Pancreas (tissue), 10 donors: ENCODE results near the gene MLLT11. TPM values are rescaled to one million over a fixed set of nuclear protein-coding genes. Genes with fewer than 3 reads are reported as not detected.
"Not testable (repeated sequence)": the region's sequence is repeated elsewhere in the genome, so short reads cannot be mapped to it uniquely, and the experiment has no call there.

Experiments
- ATAC-seq, 4 donors: fragments of 200-7000 bp; cut with Tn5 transposase; one replicate each; pipeline versions ENCODE4 v1.8.0 to v1.9.1; 2020; ENCODE audit warnings: mild to moderate bottlenecking in 4 of 4, moderate library complexity in 4 of 4
- DNase-seq, 6 donors: peaks; one replicate each; pipeline ENCODE4 v3.0.0-alpha.2; 2020
- FAIRE-seq: peaks from 2 replicates; lab custom pipeline; 2012; peaks lifted over from hg19 to GRCh38; lab: Jason Lieb, UNC
- H3K27ac ChIP-seq, 4 donors: fragments of 200-600 bp; sonication (generic); 1 replicate in 3 of 4; 2 replicates in 1 of 4; pipeline versions ENCODE4 v1.5.0 to v1.8.0; 2020
- H3K27me3 ChIP-seq, 4 donors: fragments of 200-600 bp; one replicate each; pipeline ENCODE4 v1.8.0; 2021
- H3K36me3 ChIP-seq, 3 donors: fragments of 200-600 bp; sonication (generic) in 1 of 3; one replicate each; pipeline versions ENCODE4 v1.5.0 to v1.8.0; 2020 to 2021
- H3K4me1 ChIP-seq, 3 donors: fragments of 200-600 bp; one replicate each; pipeline ENCODE4 v1.8.0; 2021
- H3K4me3 ChIP-seq, 4 donors: fragments of 200-600 bp; sonication (generic) in 2 of 4; one replicate each; pipeline versions ENCODE4 v1.5.0 to v1.8.0; 2020 to 2021
- H3K9me3 ChIP-seq, 4 donors: fragments of 200-600 bp; one replicate each; pipeline ENCODE4 v1.8.0; 2021
- WGBS, 2 donors: extraction: QIAGEN DNeasy Blood & Tissue Kit; methylation state at CpG; one replicate each; pipeline ENCODE4 v1.1.7; 2013; 5-methylcytosine and 5-hydroxymethylcytosine counted together
- intact Hi-C, 3 donors: fragments of 100-400 bp; cut with DNase I; formaldehyde crosslinking; loops; one replicate each; pipeline versions ENCODE4 v1.11.1 to v1.14.2; 2022
- polyA plus RNA-seq, 2 donors: library from polyadenylated mRNA; stranded (reverse); fragments of 200-250 nt; gene quantifications; one replicate each; pipeline ENCODE4 v1.2.3, GENCODE V29; 2013
- total RNA-seq, 6 donors: library from RNA; stranded (reverse); fragmentation: NEBNext Ultra II Directional in 4 of 6; extraction: Animal tissue kit (Norgen Biotek cat#: 25700) in 4 of 6; gene quantifications; one replicate each; pipeline versions ENCODE4 v1.2.1 to v1.2.4, GENCODE V29; 2021 to 2023
- TF ChIP-seq, protein P1 (sequence below), 4 donors: fragments of 200-600 bp; sonication (generic) in 3 of 4; IDR thresholded peaks; one replicate each; pipeline versions ENCODE4 v1.5.0 to v1.8.0; 2021; ENCODE audit warnings: antibody characterized with exemption in 4 of 4
- donor health status: healthy with polysubstance abuse.
- donor health status: DM: no; HTN: no; CAD: no; lungs with moderate emphysema.
- donor health status: DM: no; HTN: no; CAD: no.
- donor health status: control.
- donor health status: control.
- donor health status: Bipolar disorder and iron deficiency.
- donor health status: DM: yes; HTN: yes; CAD: no.
- donor health status: DM: no; HTN: no; CAD: no.
- donor health status: DM: no; HTN: no; CAD: no.
- donor health status: DM: yes; HTN: yes; CAD: no.

The MLLT11 gene
- total and polyA plus RNA-seq, 8 donors: 0.19 to 3.3 (median 0.64) TPM

DNA sequence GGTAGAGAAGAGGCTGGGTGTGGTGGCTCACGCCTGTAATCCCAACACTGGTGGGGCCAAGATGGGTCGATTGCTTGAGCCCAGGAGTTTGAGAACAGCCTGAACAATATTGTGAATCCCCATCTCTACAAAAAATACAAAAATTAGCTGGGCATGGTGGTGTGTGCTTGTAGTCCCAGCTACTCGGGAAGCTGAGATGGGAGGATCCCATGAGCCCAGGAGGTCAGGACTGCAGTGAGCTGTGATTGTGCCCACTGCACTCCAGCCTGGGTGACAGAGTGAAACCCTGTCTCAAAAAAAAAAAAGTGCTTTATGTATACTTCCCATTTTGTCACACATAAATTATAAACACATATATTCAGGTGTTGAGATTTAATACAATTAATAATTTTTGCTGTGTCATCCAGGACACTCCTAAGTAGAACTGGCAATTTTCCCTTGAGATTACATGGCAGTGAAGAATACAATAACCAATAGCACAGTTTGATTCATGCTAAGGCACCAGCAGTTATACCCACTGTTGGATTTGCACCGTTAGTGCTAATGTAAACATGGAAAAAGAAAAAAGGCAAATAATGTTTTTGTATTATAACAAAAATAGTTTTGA lies 25.9 kb downstream of the MLLT11 start:
- H3K4me1 ChIP-seq: no peaks in the 10 kb centered on the region
- ATAC-seq (no peak), FAIRE-seq (no peak), DNase-seq (no peak)
- no peak overlapping the region for H3K27ac ChIP-seq
- intact Hi-C loops: no loop called here
- WGBS, 2 donors: 67 to 68% methylated on average over 4 of the region's 4 CpGs
- TF ChIP-seq, protein P1, sequence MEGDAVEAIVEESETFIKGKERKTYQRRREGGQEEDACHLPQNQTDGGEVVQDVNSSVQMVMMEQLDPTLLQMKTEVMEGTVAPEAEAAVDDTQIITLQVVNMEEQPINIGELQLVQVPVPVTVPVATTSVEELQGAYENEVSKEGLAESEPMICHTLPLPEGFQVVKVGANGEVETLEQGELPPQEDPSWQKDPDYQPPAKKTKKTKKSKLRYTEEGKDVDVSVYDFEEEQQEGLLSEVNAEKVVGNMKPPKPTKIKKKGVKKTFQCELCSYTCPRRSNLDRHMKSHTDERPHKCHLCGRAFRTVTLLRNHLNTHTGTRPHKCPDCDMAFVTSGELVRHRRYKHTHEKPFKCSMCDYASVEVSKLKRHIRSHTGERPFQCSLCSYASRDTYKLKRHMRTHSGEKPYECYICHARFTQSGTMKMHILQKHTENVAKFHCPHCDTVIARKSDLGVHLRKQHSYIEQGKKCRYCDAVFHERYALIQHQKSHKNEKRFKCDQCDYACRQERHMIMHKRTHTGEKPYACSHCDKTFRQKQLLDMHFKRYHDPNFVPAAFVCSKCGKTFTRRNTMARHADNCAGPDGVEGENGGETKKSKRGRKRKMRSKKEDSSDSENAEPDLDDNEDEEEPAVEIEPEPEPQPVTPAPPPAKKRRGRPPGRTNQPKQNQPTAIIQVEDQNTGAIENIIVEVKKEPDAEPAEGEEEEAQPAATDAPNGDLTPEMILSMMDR (IDR thresholded peaks at IDR 0.05): no peak
- no peaks in the 10 kb centered on the region for H3K27me3 ChIP-seq
- no peaks in the 10 kb centered on the region for H3K36me3 ChIP-seq
- H3K9me3 ChIP-seq: no peaks in the 10 kb centered on the region
- no peak overlapping the region for H3K4me3 ChIP-seq

DNA sequence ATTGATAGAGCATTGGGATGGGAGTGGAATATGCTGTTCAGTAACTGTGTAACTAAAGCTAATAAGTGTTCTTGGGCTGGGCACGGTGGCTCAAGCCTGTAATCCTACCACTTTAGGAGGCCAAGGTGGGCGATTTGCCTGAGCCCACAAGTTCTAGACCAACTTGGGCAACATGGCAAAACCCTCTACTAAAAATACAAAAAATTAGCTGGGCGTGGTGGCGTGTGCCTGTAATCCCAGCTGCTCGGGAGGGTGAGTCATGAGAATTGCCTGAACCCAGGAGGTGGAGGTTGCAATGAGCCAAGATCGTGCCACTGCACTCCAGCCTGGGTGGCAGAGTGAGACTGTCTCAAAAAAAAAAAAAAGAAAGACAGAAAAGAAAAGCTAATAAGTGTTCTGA lies 37.2 kb downstream of the MLLT11 start:
- H3K27me3 ChIP-seq, H3K4me1 ChIP-seq, H3K27ac ChIP-seq, H3K36me3 ChIP-seq, H3K4me3 ChIP-seq, H3K9me3 ChIP-seq, ATAC-seq, DNase-seq, FAIRE-seq: not testable (repeated sequence)
- WGBS, 2 donors: 87 to 93% methylated on average over 6 of the region's 6 CpGs
- intact Hi-C loops: loop anchor here in 1 of 3 donors (10.0 kb wide), 1 partner anchor 57 kb away; the partner anchor contains the start of gene TNFAIP8L2

DNA sequence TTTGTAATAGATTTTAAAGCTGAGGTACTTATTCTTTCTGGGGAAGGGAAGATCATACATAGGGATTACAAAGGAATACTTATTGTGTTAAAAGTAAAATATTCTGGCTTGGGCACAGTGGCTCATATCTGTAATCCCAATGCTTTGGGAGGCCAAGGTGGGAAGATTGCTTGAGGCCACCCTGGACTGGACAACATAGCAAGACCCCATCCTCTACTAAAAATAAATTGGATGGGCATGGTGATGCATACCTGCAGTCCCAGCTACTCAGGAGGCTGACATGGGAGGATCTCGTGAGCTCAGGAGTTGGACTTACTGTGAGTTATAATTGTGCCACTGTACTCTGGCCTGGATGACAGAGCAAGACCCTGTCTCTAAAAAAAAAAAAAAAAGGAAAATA lies 37.9 kb downstream of the MLLT11 start:
- intact Hi-C loops: loop anchor here in 1 of 3 donors (10.0 kb wide), 1 partner anchor 57 kb away; the partner anchor contains the start of gene TNFAIP8L2
- no peak overlapping the region for H3K27ac ChIP-seq
- H3K27me3 ChIP-seq: no peaks in the 10 kb centered on the region
- no peaks in the 10 kb centered on the region for H3K36me3 ChIP-seq
- no peaks in the 10 kb centered on the region for H3K9me3 ChIP-seq
- no peak for FAIRE-seq
- no peak for DNase-seq
- 94 to 98% methylated on average over 1 of the region's 1 CpG for WGBS, 2 donors
- ATAC-seq: no peak
- no peak overlapping the region for H3K4me3 ChIP-seq
- TF ChIP-seq, protein P1 (IDR thresholded peaks at IDR 0.05): no peak
- H3K4me1 ChIP-seq: no peaks in the 10 kb centered on the region

DNA sequence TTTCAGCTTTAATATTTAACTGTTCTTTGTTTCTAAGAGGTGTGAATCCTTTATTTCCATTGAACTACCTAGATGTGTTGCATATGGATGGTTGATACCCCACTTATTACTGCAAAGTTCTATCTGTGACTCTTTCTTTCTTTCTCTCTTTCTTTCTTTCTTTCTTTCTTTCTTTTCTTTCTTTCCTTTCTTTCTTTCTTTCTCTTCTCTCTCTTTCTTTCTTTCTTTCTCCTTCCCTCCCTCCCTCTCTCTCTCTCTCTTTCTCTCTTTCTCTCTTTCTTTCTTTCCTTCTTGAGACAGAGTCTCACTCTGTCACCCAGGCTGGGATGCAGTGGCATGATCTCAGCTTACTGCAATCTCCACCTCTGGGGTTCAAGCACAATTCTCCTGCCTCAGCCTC lies 44.4 kb downstream of the MLLT11 start:
- Histone ChIP-seq H3K27me3 (no peaks in the 10 kb centered on the region), H3K4me1 (no peaks in the 10 kb centered on the region), H3K36me3 (no peaks in the 10 kb centered on the region), H3K27ac (no peak overlapping the region), H3K4me3 (no peak overlapping the region), H3K9me3 (no peaks in the 10 kb centered on the region)
- FAIRE-seq: no peak
- TF ChIP-seq, protein P1 (IDR thresholded peaks at IDR 0.05): no peak
- DNase-seq: no peak
- no peak for ATAC-seq
- intact Hi-C loops: no loop called here

DNA sequence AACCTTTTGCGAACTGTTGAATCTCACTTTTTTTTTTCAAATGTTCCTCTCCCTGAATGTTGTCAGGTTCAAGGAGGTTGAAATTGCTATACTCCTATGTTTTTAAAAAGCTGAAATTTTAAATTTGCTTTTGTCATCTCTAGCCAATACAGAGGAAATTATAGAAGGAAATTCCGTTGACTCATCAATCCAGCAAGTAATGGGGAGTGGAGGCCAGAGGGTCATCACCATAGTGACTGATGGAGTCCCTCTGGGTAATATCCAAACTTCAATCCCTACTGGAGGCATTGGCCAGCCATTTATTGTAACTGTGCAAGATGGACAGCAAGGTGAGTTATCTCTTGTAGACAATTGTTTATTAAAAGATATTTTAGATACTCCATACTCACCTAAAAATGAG lies 46.7 kb downstream of the MLLT11 start:
- Histone ChIP-seq H3K4me3 (no peak overlapping the region), H3K27ac (no peak overlapping the region), H3K27me3 (no peaks in the 10 kb centered on the region), H3K9me3 (no peaks in the 10 kb centered on the region), H3K36me3 (no peaks in the 10 kb centered on the region), H3K4me1 (no peaks in the 10 kb centered on the region)
- FAIRE-seq (no peak), ATAC-seq (no peak), DNase-seq (no peak)
- 79 to 80% methylated on average over 2 of the region's 2 CpGs for WGBS, 2 donors
- intact Hi-C loops: no loop called here
- TF ChIP-seq, protein P1 (IDR thresholded peaks at IDR 0.05): no peak
